PC-3 (cell line): ENCODE measurements around the gene SMIM5.

Source experiments
- CTCF ChIP-seq: fragments of 300-600 bp; sonication (generic); conservative IDR thresholded peaks from 2 replicates; pipeline ENCODE4 v1.5.1; 2017; ENCODE audit warnings: antibody characterized with exemption, low read depth, mild to moderate bottlenecking, low read length
- EZH2 ChIP-seq: fragments of 300-600 bp; sonication (generic); IDR thresholded peaks from one replicate; pipeline ENCODE4 v1.6.1; 2017; ENCODE audit warnings: antibody characterized with exemption, mild to moderate bottlenecking, low read length; ENCODE audit not compliant: unreplicated experiment

DNA sequence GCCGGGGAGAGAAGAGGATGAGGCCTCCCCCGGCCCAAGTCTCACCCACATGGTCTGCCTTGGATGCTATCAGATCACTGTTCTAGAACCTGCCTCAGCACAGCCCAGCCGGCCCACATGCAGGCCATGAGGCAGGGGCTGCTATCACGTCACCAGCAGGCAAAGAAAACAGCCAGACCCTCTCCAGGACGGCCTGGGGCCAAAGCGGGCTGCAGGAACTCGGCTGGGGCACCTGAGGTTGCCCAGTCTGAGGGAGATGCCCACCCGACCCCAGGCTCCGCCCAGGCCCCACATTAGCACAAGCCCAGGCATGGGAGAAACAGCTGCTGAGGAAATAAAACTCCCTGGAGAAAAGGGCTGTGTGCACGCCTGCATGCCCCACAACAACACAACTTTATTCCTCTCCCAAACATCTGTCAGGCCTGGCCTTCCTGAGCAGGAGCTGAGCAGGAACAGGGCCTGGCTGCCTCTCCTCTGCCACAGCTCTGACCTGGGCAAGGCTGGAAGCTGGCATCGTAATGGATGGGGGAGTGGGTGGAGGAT, 6.7 kb upstream of the SMIM5 start:
- TF ChIP-seq CTCF, result no peak
- no peak for TF ChIP-seq EZH2
